ENCODE results near the gene ELP1.

GRCh38 chr9:108953983-108954574, 20.2 kb upstream of the ELP1 start:
- TF ChIP-seq ELK1 (IDR thresholded peaks at IDR 0.05; ENCODE audit: low read depth, low read length) (no peak), HDAC2 (IDR thresholded peaks at IDR 0.05) (no peak), POLR2A (IDR thresholded peaks at IDR 0.05; ENCODE audit: low read length) (no peak), CTCF (IDR thresholded peaks at IDR 0.05) (peak; percentile 77), FOXS1 (CRISPR knock-in tag; IDR thresholded peaks at IDR 0.05) (no peak), E2F6 (IDR thresholded peaks at IDR 0.05; ENCODE audit: borderline replicate concordance, low read depth) (no peak), EP300 (IDR thresholded peaks at IDR 0.05) (no peak), SREBF2 (IDR thresholded peaks at IDR 0.05) (no peak), KDM5A (IDR thresholded peaks at IDR 0.05) (no peak), MAZ (IDR thresholded peaks at IDR 0.05; ENCODE audit: borderline replicate concordance, low read depth, low read length) (no peak)
